K562 (cell line): Measurements from ENCODE around the gene MCCD1. TPM values are rescaled to one million over a fixed set of nuclear protein-coding genes. Genes with fewer than 3 reads are reported as not detected.

ENCODE experiments used
- FOXA3 ChIP-seq, 2 experiments: fragments of 450-650 bp in 1 of 2; sonication (generic) in 1 of 2; formaldehyde crosslinking; IDR thresholded peaks in 1 of 2; conservative IDR thresholded peaks in 1 of 2; 2 replicates each; pipeline versions ENCODE4 v1.4.0 to v1.8.0; 2020 to 2022; ENCODE audit warnings: mild to moderate bottlenecking in 2 of 2, missing genetic modification reagents in 1 of 2
- FOXP1 ChIP-seq: sonication (generic); formaldehyde crosslinking; IDR thresholded peaks from 2 replicates; pipeline ENCODE4 v1.8.0; 2022; ENCODE audit warnings: mild to moderate bottlenecking, missing genetic modification reagents
- GTF2F1 ChIP-seq: IDR thresholded peaks from 2 replicates; pipeline ENCODE4 v1.6.1; 2011; ENCODE audit warnings: low read depth, low read length, improper control_type of control experiment
- NCOA4 ChIP-seq: fragments of 450-650 bp; IDR thresholded peaks from 2 replicates; pipeline ENCODE4 v1.6.1; 2018; ENCODE audit warnings: mild to moderate bottlenecking; ENCODE audit not compliant: partially characterized antibody
- NFE2 ChIP-seq: IDR thresholded peaks from 2 replicates; pipeline ENCODE4 v1.6.1; 2014; ENCODE audit warnings: antibody characterized with exemption, low read depth
- NR2F6 ChIP-seq: fragments of 450-650 bp; formaldehyde crosslinking; IDR thresholded peaks from 2 replicates; pipeline ENCODE4 v1.4.0; 2020; ENCODE audit warnings: mild to moderate bottlenecking
- SLC30A9 ChIP-seq: fragments of 250-450 bp; sonication (Bioruptor Pico); IDR thresholded peaks from 2 replicates; pipeline ENCODE4 v1.8.0; 2022; ENCODE audit warnings: mild to moderate bottlenecking, moderate library complexity
- TEAD1 ChIP-seq, 2 experiments: fragments of 450-650 bp in 1 of 2; sonication (generic) in 1 of 2; formaldehyde crosslinking; IDR thresholded peaks; 2 replicates each; pipeline versions ENCODE4 v1.4.0 to v1.8.0; 2020 to 2022; ENCODE audit warnings: mild to moderate bottlenecking in 2 of 2, missing genetic modification reagents in 1 of 2
- polyA plus RNA-seq, 8 experiments: library from polyadenylated mRNA; depleted of rRNA in 4 of 8; stranded (reverse) in 5 of 8; unstranded in 3 of 8; fragments of >200 nt; fragmentation: Nextera tagmentation in 2 of 8; fragmentation: Illumina TruSeq in 1 of 8; extraction: Ambion mirVana in 2 of 8; extraction: Trizol in 1 of 8; gene quantifications; 2 replicates each; pipeline versions ENCODE4 v1.2.1 to v1.2.3, GENCODE V29; 2011 to 2014; ENCODE audit warnings: inconsistent platforms in 1 of 8, missing spikeins in 1 of 8
- total RNA-seq, 7 experiments: library from RNA; depleted of rRNA in 6 of 7; stranded (reverse); fragments of >200 nt in 6 of 7; fragmentation: Illumina TruSeq in 2 of 7; extraction: Trizol in 2 of 7; gene quantifications; 2 replicates each; pipeline versions ENCODE4 v1.2.1 to v1.2.3, GENCODE V29; 2011 to 2021; ENCODE audit warnings: low replicate concordance in 1 of 7
- TF ChIP-seq, protein P1 (sequence below): IDR thresholded peaks from 2 replicates; pipeline ENCODE4 v1.6.1; 2014; ENCODE audit warnings: antibody characterized with exemption
- TF ChIP-seq, protein P2 (sequence below): fragments of 200-800 bp; sonication (Bioruptor generic); IDR thresholded peaks from 2 replicates; pipeline ENCODE4 v1.6.1; 2016; ENCODE audit warnings: missing genetic modification characterization, missing compliant biosample characterization
- TF ChIP-seq, protein P3 (sequence below), 2 experiments: fragments of 450-650 bp in 1 of 2; IDR thresholded peaks; 2 replicates each; pipeline ENCODE4 v1.6.1; 2011 to 2017; ENCODE audit warnings: low read depth in 2 of 2, antibody characterized with exemption in 1 of 2, borderline replicate concordance in 1 of 2, low read length in 1 of 2, mild to moderate bottlenecking in 1 of 2, mixed read lengths in 1 of 2; ENCODE audit not compliant: control insufficient read depth in 1 of 2
- TF ChIP-seq, protein P4 (sequence below): fragments of 450-650 bp; IDR thresholded peaks from 2 replicates; pipeline ENCODE4 v1.6.1; 2018; ENCODE audit not compliant: partially characterized antibody

The MCCD1 gene
- total and polyA plus RNA-seq, 9 of the 15 experiments (the other 6 are each of a cell fraction or from before 2014, with no cell fraction given), result not detected

DNA sequence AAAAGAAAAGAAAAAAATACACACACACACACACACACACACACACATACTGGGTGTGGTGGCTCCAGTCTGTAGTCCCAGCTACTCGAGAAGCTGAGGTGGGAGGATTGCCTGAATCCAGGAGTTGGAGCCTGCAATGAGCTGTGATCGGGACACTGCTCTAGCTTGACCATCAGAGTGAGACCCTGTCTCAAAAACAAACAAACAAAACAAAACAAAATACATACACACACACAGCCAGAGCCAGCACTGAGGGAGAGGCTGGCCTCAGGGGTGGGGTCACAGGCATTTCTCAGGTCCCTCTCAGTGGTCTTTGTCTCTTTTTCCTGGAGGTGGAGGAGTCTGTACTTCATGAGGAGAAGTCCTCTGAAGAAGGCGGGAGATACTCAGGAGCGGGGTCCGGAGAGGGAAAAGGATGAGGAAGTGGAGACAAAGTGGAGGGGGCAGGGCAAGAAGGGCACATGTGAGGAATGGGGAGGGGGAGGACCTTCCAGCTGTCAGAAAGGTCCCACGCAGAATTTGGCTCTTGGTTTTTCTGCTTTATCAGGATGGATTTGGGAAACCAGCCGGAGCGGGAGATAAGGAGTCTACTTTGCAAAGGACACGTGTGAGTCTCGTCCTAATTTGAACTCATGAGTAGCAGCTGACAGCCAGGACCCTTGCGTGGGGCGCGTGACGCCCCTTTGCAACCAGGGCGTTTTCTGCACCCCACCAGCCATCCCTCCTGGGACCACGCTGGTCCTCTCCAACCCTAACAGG, 38.5 kb upstream of the MCCD1 start (continued):
- TF ChIP-seq NFE2, result peak; percentile 36; the same call in 1 of the 2 replicates
- TF ChIP-seq FOXP1 (CRISPR knock-in tag), result no peak
- TF ChIP-seq, protein P1, sequence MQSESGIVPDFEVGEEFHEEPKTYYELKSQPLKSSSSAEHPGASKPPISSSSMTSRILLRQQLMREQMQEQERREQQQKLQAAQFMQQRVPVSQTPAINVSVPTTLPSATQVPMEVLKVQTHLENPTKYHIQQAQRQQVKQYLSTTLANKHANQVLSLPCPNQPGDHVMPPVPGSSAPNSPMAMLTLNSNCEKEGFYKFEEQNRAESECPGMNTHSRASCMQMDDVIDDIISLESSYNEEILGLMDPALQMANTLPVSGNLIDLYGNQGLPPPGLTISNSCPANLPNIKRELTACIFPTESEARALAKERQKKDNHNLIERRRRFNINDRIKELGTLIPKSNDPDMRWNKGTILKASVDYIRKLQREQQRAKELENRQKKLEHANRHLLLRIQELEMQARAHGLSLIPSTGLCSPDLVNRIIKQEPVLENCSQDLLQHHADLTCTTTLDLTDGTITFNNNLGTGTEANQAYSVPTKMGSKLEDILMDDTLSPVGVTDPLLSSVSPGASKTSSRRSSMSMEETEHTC, result 0 out of 2 replicates have a peak, but pooled peaks have one; percentile 50
- no peak for TF ChIP-seq TEAD1 (CRISPR knock-in tag; IDR thresholded peaks at IDR 0.05)
- TF ChIP-seq, protein P2, sequence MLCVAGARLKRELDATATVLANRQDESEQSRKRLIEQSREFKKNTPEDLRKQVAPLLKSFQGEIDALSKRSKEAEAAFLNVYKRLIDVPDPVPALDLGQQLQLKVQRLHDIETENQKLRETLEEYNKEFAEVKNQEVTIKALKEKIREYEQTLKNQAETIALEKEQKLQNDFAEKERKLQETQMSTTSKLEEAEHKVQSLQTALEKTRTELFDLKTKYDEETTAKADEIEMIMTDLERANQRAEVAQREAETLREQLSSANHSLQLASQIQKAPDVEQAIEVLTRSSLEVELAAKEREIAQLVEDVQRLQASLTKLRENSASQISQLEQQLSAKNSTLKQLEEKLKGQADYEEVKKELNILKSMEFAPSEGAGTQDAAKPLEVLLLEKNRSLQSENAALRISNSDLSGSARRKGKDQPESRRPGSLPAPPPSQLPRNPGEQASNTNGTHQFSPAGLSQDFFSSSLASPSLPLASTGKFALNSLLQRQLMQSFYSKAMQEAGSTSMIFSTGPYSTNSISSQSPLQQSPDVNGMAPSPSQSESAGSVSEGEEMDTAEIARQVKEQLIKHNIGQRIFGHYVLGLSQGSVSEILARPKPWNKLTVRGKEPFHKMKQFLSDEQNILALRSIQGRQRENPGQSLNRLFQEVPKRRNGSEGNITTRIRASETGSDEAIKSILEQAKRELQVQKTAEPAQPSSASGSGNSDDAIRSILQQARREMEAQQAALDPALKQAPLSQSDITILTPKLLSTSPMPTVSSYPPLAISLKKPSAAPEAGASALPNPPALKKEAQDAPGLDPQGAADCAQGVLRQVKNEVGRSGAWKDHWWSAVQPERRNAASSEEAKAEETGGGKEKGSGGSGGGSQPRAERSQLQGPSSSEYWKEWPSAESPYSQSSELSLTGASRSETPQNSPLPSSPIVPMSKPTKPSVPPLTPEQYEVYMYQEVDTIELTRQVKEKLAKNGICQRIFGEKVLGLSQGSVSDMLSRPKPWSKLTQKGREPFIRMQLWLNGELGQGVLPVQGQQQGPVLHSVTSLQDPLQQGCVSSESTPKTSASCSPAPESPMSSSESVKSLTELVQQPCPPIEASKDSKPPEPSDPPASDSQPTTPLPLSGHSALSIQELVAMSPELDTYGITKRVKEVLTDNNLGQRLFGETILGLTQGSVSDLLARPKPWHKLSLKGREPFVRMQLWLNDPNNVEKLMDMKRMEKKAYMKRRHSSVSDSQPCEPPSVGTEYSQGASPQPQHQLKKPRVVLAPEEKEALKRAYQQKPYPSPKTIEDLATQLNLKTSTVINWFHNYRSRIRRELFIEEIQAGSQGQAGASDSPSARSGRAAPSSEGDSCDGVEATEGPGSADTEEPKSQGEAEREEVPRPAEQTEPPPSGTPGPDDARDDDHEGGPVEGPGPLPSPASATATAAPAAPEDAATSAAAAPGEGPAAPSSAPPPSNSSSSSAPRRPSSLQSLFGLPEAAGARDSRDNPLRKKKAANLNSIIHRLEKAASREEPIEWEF (CRISPR knock-in tag), result no peak
- TF ChIP-seq SLC30A9 (CRISPR knock-in tag), result no peak
- TF ChIP-seq, protein P3, sequence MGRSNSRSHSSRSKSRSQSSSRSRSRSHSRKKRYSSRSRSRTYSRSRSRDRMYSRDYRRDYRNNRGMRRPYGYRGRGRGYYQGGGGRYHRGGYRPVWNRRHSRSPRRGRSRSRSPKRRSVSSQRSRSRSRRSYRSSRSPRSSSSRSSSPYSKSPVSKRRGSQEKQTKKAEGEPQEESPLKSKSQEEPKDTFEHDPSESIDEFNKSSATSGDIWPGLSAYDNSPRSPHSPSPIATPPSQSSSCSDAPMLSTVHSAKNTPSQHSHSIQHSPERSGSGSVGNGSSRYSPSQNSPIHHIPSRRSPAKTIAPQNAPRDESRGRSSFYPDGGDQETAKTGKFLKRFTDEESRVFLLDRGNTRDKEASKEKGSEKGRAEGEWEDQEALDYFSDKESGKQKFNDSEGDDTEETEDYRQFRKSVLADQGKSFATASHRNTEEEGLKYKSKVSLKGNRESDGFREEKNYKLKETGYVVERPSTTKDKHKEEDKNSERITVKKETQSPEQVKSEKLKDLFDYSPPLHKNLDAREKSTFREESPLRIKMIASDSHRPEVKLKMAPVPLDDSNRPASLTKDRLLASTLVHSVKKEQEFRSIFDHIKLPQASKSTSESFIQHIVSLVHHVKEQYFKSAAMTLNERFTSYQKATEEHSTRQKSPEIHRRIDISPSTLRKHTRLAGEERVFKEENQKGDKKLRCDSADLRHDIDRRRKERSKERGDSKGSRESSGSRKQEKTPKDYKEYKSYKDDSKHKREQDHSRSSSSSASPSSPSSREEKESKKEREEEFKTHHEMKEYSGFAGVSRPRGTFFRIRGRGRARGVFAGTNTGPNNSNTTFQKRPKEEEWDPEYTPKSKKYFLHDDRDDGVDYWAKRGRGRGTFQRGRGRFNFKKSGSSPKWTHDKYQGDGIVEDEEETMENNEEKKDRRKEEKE (IDR thresholded peaks at IDR 0.05; ENCODE audit: borderline replicate concordance in 1 of 2, control insufficient read depth in 1 of 2, low read depth in 2 of 2, low read length in 1 of 2), result no peak
- TF ChIP-seq GTF2F1, result no peak
- TF ChIP-seq NR2F6, result 0 out of 2 replicates have a peak, but pooled peaks have one; percentile 11
- no peak for TF ChIP-seq NCOA4
- TF ChIP-seq FOXA3 (CRISPR knock-in tag; conservative IDR thresholded peaks at IDR 0.05 in 1 of 2, IDR thresholded peaks at IDR 0.05 in 1 of 2), result no peak
- TF ChIP-seq, protein P4, sequence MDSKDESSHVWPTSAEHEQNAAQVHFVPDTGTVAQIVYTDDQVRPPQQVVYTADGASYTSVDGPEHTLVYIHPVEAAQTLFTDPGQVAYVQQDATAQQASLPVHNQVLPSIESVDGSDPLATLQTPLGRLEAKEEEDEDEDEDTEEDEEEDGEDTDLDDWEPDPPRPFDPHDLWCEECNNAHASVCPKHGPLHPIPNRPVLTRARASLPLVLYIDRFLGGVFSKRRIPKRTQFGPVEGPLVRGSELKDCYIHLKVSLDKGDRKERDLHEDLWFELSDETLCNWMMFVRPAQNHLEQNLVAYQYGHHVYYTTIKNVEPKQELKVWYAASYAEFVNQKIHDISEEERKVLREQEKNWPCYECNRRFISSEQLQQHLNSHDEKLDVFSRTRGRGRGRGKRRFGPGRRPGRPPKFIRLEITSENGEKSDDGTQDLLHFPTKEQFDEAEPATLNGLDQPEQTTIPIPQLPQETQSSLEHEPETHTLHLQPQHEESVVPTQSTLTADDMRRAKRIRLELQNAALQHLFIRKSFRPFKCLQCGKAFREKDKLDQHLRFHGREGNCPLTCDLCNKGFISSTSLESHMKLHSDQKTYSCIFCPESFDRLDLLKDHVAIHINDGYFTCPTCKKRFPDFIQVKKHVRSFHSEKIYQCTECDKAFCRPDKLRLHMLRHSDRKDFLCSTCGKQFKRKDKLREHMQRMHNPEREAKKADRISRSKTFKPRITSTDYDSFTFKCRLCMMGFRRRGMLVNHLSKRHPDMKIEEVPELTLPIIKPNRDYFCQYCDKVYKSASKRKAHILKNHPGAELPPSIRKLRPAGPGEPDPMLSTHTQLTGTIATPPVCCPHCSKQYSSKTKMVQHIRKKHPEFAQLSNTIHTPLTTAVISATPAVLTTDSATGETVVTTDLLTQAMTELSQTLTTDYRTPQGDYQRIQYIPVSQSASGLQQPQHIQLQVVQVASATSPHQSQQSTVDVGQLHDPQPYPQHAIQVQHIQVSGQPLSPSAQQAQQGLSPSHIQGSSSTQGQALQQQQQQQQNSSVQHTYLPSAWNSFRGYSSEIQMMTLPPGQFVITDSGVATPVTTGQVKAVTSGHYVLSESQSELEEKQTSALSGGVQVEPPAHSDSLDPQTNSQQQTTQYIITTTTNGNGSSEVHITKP, result no peak
